NT2/D1 (cell line): ENCODE measurements around the gene KCNA5.

ENCODE experiments used
- DNase-seq: peaks from one replicate; pipeline ENCODE4 v3.0.0-alpha.2; 2011; ENCODE audit warnings: low read depth, low spot score
- H3K27me3 ChIP-seq: 2 replicates; pipeline ENCODE4 v1.6.0; 2011; ENCODE audit warnings: mild to moderate bottlenecking; ENCODE audit not compliant: insufficient read length, insufficient read depth
- H3K36me3 ChIP-seq: 2 replicates; pipeline ENCODE4 v1.6.1; 2011; ENCODE audit warnings: mild to moderate bottlenecking, low read length, mixed read lengths; ENCODE audit not compliant: insufficient read depth, insufficient read length
- H3K4me1 ChIP-seq: 2 replicates; pipeline ENCODE4 v1.5.1; 2011; ENCODE audit not compliant: insufficient read depth, insufficient read length
- H3K4me3 ChIP-seq: 2 replicates; pipeline ENCODE4 v1.5.1; 2011; ENCODE audit warnings: low read depth; ENCODE audit not compliant: insufficient read length
- H3K9ac ChIP-seq: 2 replicates; pipeline ENCODE4 v1.6.0; 2011; ENCODE audit warnings: low read depth; ENCODE audit not compliant: insufficient read length
- H3K9me3 ChIP-seq: 2 replicates; pipeline ENCODE4 v1.5.1; 2011; ENCODE audit warnings: mild to moderate bottlenecking, low read length; ENCODE audit not compliant: insufficient read depth
- SUZ12 ChIP-seq: IDR thresholded peaks from 2 replicates; pipeline ENCODE4 v1.6.1; 2011; ENCODE audit not compliant: insufficient read length, insufficient read depth; ENCODE audit errors: extremely low read depth
- YY1 ChIP-seq: IDR thresholded peaks from 2 replicates; pipeline ENCODE4 v1.6.1; 2011; ENCODE audit not compliant: insufficient read length, insufficient read depth
- ZNF274 ChIP-seq: IDR thresholded peaks from 2 replicates; pipeline ENCODE4 v1.6.1; 2011; ENCODE audit warnings: mild to moderate bottlenecking, low read depth, low read length

Gene KCNA5

DNA sequence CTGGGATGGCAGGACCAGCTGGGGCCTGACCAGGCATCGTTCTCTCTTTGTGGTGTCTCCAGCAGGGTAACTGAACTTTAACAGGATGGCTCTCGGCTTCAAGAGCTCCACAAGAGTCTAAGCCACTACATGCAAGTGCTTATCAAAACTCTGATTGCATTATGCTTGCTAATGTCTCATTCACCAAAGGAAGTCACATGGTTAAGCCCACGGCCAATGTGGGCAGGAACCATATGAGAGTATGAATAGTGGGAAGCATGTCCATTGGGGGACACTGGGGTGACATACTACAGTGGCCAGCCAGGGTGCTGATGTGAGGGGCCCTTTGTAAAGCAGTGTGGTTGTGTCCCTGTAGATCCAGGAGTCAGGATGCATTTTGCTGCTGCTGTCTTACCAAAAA, 35.0 kb upstream of the KCNA5 start:
- no peak for DNase-seq
- Histone ChIP-seq H3K36me3 (no peaks in the 10 kb centered on the region), H3K4me1 (no peaks in the 10 kb centered on the region), H3K9me3 (no peaks in the 10 kb centered on the region), H3K27me3 (peaks cover 4% of the 10 kb centered on the region), H3K9ac (no peak overlapping the region), H3K4me3 (no peak overlapping the region)
- TF ChIP-seq SUZ12 (no peak), ZNF274 (no peak), YY1 (no peak)

DNA sequence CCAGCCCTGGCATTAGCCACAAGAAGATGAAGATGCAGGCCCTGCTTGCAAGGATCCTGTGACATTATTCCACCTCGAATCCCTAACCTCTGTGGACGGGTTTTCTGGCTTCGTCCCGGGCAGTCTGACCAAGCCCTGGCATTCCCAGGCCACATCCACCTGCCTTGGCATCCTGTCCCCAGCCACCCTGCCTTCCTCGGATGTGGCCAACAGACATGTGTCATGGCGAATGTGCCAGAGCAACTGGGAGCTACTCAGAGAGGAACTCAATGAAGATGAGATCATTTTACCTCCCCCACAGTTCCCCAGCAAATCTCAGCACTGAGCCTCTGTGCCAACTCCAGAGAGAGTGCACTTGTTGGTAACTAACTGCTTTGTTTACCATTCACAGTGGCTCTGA, 33.5 kb upstream of the KCNA5 start:
- H3K9me3 ChIP-seq = no peaks in the 10 kb centered on the region
- no peaks in the 10 kb centered on the region for H3K36me3 ChIP-seq
- H3K4me1 ChIP-seq = no peaks in the 10 kb centered on the region
- peaks cover 4% of the 10 kb centered on the region for H3K27me3 ChIP-seq
- TF ChIP-seq SUZ12 (no peak), YY1 (no peak), ZNF274 (no peak)
- H3K4me3 ChIP-seq = no peak overlapping the region
- DNase-seq = no peak
- H3K9ac ChIP-seq = no peak overlapping the region

DNA sequence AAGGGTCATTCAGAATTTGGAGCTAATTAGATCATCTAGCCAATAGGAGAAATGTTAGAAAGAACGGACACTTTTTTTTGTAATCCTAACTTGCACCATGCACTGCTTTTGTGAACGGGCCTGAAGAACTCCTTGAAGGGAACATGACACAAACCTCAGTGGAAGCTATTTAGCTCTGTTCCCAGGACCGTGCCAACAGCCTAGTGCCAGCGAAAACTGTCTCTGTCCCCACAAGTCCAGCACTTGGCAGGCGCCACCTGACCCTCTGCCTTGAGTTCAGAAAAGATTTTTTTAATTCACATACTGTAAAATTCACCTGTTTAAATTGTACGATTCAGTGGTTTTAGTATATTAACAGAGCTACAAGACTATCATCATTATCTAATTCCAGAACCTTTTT, 31.3 kb upstream of the KCNA5 start:
- no peak for TF ChIP-seq SUZ12
- TF ChIP-seq YY1 = no peak
- no peak for TF ChIP-seq ZNF274
- Histone ChIP-seq H3K4me1 (no peaks in the 10 kb centered on the region), H3K9me3 (no peaks in the 10 kb centered on the region), H3K9ac (no peak overlapping the region), H3K4me3 (no peak overlapping the region), H3K36me3 (no peaks in the 10 kb centered on the region), H3K27me3 (peaks cover 8% of the 10 kb centered on the region)
- DNase-seq = no peak

DNA sequence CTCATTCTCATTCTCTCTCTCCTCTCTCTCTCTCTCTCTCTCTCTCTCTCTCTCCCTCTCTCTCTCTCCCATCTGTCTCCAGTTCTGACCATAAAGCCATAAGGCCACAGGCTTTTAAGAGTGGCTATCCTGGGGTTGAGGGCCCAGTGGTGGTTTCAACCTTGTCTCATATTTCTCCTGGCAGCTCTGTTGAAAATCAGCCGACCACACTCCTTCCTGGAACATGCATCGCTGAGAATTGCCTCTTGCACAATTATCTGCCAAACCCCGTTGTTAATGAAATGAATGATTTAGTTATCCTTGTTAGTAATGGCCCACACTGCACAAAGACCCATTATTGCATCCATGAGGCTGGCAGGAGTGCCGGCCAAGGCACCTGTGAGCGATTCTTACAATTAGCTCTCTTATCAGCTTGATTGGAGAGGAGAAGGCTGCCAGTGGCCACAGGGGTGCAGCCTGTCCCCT, 30.4 kb upstream of the KCNA5 start:
- H3K9me3 ChIP-seq = no peaks in the 10 kb centered on the region
- no peak for DNase-seq
- no peaks in the 10 kb centered on the region for H3K36me3 ChIP-seq
- no peaks in the 10 kb centered on the region for H3K4me1 ChIP-seq
- no peak overlapping the region for H3K4me3 ChIP-seq
- H3K9ac ChIP-seq = no peak overlapping the region
- TF ChIP-seq ZNF274 (no peak), SUZ12 (no peak)
- peaks cover 8% of the 10 kb centered on the region for H3K27me3 ChIP-seq

DNA sequence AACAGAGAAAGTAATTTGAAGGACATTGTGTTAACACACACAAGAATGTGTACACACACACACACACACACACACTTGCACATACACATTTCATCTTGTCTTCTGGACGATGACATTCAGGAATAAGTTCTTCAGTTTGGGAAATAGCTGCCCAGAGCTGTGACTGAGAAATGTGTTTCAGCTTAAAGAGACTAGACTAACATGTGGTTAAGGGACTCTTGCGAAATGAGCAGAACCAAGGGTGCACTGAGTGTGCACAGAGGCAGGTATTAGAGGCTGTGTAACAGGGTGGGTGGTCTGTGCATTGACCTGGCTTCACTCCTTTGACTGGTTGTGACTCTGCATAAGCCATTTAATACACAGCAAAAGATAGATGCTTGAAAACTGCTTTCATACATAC, 29.4 kb upstream of the KCNA5 start:
- Histone ChIP-seq H3K36me3 (no peaks in the 10 kb centered on the region), H3K9ac (no peak overlapping the region), H3K27me3 (peaks cover 8% of the 10 kb centered on the region), H3K4me1 (no peaks in the 10 kb centered on the region), H3K9me3 (no peaks in the 10 kb centered on the region), H3K4me3 (no peak overlapping the region)
- no peak for DNase-seq
- TF ChIP-seq ZNF274 (no peak), YY1 (no peak), SUZ12 (no peak)

DNA sequence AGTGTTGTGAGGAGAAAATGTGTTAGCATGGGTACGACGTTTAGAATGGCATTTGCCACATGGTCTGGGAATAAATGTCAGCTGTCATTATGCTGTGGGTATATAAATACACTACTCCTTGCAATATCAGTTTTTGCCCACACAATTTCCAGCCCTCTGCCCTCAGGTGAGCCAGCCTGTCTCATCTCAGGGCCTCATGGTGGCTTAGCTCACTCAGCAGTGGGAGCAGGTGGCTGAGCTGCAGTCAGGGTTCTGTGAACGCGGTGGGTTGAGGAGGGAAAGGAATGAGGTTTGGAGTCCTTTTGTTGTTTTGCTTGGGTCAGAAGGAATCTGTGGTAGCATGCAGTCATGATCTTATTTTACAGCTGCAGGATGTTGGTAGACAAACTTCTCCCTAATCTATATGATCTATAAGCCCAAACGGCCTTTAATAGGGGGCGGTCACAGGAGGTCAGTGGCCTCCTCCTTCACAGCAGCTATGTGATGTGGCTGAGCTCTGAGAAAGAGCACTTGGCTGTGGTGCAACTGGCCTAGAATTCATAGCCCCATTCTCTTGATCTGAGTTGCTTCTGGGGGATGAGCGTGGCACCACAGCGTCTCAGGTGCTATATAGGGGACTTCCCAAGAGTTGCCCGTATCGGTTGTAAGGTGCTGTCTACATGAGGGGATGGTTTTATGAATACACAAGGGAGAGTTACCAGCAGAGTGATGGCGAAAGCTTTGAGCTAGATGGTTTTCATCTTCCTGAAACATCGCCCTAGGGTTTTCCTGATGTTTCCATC, 27.8 kb upstream of the KCNA5 start:
- Histone ChIP-seq H3K9ac (no peak overlapping the region), H3K9me3 (no peaks in the 10 kb centered on the region; the same call in 1 of the 2 replicates), H3K36me3 (no peaks in the 10 kb centered on the region), H3K4me1 (no peaks in the 10 kb centered on the region), H3K27me3 (peaks cover 15% of the 10 kb centered on the region), H3K4me3 (no peak overlapping the region)
- no peak for DNase-seq
- TF ChIP-seq ZNF274 (no peak), YY1 (no peak), SUZ12 (no peak)

DNA sequence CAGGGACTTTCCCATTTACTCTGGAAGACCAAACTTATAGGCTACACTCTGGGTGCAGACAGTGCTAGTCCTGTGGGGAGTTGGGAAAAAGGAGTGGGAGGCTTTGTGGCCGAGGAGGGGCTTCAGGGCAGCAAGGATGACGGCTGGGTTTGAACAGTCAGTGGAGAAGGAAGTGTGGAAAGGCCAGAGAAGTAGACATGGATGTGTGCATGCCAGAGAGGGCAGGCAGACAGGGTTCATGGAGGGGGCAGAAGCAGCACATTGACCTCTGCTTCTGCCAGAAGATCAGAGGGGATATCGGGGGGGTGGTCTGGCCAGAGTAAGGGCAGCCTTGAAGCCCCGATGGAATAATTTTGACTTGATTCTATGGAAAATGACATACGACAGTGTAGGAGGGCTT, 27.2 kb upstream of the KCNA5 start:
- no peak overlapping the region for H3K9ac ChIP-seq
- no peaks in the 10 kb centered on the region for H3K36me3 ChIP-seq
- peaks cover 15% of the 10 kb centered on the region for H3K27me3 ChIP-seq
- TF ChIP-seq SUZ12 = no peak
- TF ChIP-seq YY1 = no peak
- no peak for TF ChIP-seq ZNF274
- no peak for DNase-seq
- no peak overlapping the region for H3K4me3 ChIP-seq
- no peaks in the 10 kb centered on the region; the same call in 1 of the 2 replicates for H3K9me3 ChIP-seq
- H3K4me1 ChIP-seq = no peaks in the 10 kb centered on the region
